ENCODE measurements around the gene KCNE5.
"Not testable (repeated sequence)": the region's sequence is repeated elsewhere in the genome, so short reads cannot be mapped to it uniquely, and the experiment has no call there.

The KCNE5 gene

GRCh38 chrX:109624641-109625616 lies at the start of gene KCNE5:
Gene KCNE5 (minus strand): TSS chrX:109625172. CDS start chrX:109625020, 152 bp downstream.
- DNase-seq: no peak

DNA sequence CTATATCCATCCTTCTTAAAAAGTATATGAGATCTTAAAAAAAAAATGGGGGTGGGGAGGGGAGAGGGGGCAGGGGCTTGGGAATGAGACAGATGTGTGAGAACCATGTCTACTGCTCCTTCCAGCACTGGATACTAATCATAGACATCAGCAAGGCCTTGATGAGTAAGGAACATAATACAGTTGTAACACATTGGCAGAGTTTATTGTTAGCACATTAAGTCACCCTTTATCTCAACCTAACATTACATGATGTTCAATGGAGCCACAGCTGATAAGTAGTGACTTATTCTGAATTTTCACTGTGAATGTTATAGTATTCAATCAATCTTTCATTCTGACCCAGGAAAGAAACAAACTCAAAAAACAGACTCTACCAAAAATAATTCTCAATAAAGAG lies 47.3 kb upstream of the KCNE5 start:
- no peak for DNase-seq

DNA sequence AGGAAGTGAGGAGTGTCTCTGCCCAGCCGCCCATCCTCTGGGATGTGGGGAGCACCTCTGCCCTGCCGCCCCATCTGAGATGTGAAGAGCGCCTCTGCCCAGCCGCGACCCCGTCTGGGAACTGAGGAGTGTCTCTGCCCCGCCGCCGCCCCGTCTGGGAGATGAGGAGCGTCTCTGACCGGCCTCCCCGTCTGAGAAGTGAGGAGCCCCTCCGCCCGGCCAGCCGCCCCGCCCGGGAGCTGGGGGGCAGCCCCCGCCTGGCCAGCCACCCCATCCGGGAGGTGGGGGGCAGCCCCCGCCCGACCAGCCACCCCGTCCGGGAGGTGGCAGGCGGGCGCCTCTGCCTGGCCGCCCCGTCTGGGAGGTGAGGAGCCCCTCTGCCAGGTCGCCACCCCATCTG lies 46.2 kb upstream of the KCNE5 start:
- DNase-seq: not testable (repeated sequence)

GRCh38 chrX:109667986-109668385 lies 43.0 kb upstream of the KCNE5 start:
- no peak for DNase-seq

GRCh38 chrX:109660435-109661143 lies 35.6 kb upstream of the KCNE5 start:
- no peak for DNase-seq

- no peak for DNase-seq
Measured at GRCh38 chrX:109658391-109658790, 33.4 kb upstream of the KCNE5 start.

- not testable (repeated sequence) for DNase-seq
Measured at GRCh38 chrX:109657364-109657763, 32.4 kb upstream of the KCNE5 start.

GRCh38 chrX:109656774-109657173 lies 31.8 kb upstream of the KCNE5 start:
- no peak for DNase-seq

- DNase-seq: no peak
Measured at GRCh38 chrX:109655502-109656201, 30.7 kb upstream of the KCNE5 start.

DNA sequence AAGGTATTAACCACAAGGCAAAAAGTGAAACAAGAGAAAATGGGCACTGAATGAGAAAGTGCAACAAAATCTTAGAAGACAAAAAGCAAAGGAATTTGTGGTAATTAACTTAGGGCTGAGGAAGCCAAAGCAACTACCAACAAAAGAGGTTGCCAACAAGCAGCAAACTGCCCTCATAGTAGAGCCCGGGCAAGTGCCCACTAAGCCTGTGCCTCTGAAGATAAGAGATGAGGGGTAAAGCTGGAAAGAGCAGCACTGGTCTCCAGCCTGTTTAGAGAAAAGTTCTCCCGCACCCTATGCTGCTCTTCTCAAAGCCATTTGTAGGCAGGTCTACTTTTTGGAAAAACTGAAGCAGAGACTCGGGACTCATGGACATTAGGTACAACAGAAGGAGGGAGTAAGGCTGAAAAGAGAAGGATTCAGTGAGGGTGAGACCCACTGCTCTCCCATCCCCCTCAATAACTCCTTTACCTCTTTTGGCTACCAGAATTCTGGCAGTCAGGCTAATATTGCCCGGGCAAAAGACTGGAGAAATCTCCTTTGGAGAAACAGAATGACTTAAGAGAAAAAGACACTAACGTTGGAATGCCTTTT lies 29.6 kb upstream of the KCNE5 start:
- DNase-seq: no peak

DNA sequence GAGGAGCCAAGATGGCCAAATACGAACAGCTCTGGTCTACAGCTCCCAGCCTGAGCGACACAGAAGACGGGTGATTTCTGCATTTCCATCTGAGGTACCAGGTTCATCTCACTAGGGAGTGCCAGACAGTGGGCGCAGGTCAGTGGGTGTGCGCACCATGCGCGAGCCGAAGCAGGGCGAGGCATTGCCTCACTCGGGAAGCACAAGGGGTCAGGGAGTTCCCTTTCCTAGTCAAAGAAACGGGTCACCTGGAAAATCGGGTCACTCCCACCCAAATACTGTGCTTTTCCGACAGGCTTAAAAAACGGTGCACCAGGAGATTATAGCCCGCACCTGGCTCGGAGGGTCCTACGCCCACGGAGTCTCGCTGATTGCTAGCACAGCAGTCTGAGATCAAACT lies 19.7 kb upstream of the KCNE5 start:
- not testable (repeated sequence) for DNase-seq

DNA sequence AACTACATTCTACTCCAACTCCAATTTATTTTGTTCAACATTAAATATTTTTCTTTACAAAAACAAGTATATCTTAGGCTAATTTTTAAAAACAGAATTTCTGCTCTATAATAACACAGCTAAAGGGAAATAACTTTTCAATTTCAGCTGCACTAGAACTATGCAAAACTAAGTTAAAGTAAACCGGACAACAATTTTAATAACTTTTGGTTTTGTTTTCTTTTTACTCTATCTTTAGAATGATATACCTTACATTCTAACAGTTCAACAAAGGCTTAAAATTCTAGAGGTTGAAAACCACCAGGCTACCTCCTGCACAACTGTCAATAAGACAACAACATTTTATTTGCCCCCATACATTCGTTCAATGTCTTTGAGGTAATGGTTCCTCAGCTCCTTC lies 18.7 kb upstream of the KCNE5 start:
- DNase-seq: no peak

DNA sequence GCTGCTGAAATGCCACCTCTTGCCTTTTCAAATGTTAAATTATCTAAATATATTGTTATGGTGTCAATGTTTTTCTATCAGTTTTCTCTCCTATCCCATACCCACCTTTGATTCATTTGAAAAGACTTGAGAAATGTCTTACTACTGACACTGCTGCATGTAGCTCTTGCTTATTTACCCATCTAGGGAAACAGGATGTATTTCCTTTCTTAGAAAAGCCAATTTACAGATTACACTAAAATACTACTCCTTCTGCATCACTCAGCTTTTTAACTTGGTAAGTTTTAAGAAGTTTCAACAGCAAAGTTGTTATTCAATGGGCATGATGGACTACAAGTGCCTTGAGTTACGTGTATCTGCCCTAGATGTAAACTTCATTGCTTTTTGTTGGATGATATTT lies 13.2 kb upstream of the KCNE5 start:
- no peak for DNase-seq

- not testable (repeated sequence) for DNase-seq
Measured at GRCh38 chrX:109637477-109637876, 12.5 kb upstream of the KCNE5 start.

GRCh38 chrX:109635146-109635545 lies 10.2 kb upstream of the KCNE5 start:
- DNase-seq: no peak

DNA sequence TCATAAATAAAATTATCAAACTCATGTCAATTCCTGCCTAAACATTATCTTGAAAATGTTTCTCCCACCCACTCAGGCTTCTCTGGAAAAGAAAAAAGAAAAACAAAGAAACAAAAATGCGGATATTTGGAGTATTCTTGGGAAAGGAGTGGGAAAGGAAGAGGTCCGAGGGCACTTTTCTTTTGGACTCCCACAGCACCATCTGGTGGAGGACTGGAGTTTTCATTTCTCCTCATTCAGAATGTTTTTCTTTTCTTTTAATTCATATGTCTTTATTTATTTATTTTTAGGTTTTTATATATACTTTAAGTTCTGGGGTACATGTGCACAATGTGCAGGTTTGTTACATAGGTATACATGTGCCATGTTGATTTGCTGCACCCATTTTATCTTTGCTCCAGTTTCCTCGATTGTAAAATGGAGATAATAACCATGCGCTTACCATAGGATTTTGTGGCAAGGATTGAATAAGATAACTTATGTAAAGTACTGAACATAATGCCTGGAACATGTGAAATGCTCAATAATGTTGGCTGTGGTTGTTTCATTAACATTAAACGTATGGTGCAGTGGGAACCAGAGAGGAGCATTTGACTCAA lies 8.0 kb upstream of the KCNE5 start:
- DNase-seq: no peak

DNA sequence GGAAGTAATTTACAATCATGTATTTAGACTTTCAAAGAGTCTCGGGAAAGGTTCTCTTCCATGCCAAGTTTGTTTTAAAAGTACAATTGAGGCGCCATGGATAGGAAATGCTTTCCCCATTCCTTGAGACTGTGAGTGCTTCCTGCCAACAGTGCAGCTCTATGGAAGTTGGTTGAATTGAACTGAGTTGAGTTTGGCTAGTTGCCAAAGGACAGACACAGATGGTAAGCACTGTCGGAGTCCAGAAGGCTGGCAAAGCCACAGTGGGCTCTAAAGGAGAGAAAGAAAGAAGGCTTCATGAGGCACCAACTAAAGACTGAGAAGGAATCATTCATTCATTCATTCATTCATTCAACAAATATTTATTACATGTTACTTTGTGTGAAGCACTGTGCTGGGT lies 4.3 kb upstream of the KCNE5 start:
- DNase-seq: no peak

GRCh38 chrX:109626637-109627036 lies 1.7 kb upstream of the KCNE5 start:
- DNase-seq: no peak

DNA sequence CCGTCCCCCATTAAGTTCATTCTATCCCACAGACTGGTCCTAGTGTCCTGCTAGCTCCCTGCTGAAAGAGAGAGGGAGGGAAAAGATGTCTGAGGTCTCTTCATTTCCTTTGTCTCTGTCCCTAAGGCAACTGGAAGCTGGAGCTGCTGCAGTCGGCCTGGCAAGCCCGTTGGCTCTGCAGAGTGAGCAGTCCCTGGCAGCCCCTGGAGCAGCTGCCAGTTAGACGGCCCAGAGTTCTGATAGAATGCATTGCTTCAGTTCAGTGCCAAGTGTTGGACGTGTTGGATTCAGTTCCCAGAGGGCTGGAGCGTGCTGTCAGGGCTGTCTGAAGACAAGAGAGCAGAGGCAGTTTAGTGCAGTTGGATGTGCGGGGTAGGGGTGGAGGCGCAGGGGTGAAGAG lies 975 bp downstream of the KCNE5 start:
- no peak for DNase-seq

- no peak for DNase-seq
Measured at GRCh38 chrX:109622270-109622669, 2.7 kb downstream of the KCNE5 start.

GRCh38 chrX:109619771-109620170 lies 5.2 kb downstream of the KCNE5 start:
- DNase-seq: no peak

GRCh38 chrX:109614951-109615350 lies 10.0 kb downstream of the KCNE5 start:
- no peak for DNase-seq

DNA sequence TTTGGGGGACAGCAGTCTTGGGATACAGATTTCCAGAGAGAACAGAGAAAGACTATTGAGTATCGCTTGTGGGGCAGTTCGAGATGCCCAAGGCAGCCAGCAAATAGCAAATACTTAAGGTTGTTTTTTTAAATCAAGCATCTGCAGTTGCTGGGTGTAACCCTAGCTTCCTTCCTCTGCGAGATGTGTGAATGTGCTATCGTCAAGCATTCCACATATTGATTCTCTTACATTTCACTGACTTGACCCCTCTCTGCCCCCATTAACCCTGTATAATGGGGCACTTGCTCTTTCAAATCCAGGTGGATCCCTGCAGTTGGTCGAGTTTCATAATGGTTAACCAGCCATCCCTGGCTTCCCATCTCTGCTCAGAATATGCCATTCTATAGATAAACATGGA lies 23.5 kb downstream of the KCNE5 start:
- no peak for DNase-seq

Data from CD4-positive, alpha-beta T cell treated with Interleukin-4 for 4 hours (primary cell).